ENCODE results near the gene SPECC1.

DNA sequence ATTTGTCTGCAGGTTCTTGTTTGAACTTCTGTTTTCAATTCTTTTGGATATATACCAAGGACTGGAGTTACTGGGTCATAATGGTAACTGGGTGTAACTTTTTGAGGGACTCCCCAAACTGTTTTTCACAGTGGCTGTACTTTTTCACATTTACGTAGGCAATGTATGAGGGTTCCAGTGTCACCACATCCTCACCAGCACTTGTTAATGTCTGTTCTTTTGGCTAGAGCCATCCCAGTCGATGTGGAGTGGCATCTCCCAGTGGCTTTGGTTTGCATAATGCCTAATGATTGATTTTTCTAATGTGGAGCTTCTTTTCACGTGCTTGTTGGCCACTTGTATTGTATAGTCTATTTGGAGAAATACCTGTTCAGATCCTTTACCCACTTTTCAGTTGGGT, 59.3 kb downstream of the SPECC1 start:
- TF ChIP-seq CTCF (IDR thresholded peaks at IDR 0.05) (no peak), NRF1 (IDR thresholded peaks at IDR 0.05; ENCODE audit: low read depth, low read length) (no peak), MEF2A (IDR thresholded peaks at IDR 0.05; ENCODE audit: borderline replicate concordance, low read depth) (no peak), POLR2AphosphoS5 (IDR thresholded peaks at IDR 0.05; ENCODE audit: low read depth, low read length) (no peak), RAD21 (IDR thresholded peaks at IDR 0.05; ENCODE audit: low read length) (no peak), GABPA (IDR thresholded peaks at IDR 0.05; ENCODE audit: low read depth) (no peak), FOXJ3 (CRISPR knock-in tag; IDR thresholded peaks at IDR 0.05) (no peak), MXI1 (IDR thresholded peaks at IDR 0.05; ENCODE audit: low read depth, low read length) (no peak), JUND (IDR thresholded peaks at IDR 0.05) (no peak), YY1 (IDR thresholded peaks at IDR 0.05; ENCODE audit: low read depth) (no peak), REST (IDR thresholded peaks at IDR 0.05; ENCODE audit: low read depth, low read length) (no peak)
- TF ChIP-seq, protein P1, sequence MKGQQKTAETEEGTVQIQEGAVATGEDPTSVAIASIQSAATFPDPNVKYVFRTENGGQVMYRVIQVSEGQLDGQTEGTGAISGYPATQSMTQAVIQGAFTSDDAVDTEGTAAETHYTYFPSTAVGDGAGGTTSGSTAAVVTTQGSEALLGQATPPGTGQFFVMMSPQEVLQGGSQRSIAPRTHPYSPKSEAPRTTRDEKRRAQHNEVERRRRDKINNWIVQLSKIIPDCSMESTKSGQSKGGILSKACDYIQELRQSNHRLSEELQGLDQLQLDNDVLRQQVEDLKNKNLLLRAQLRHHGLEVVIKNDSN (IDR thresholded peaks at IDR 0.05; ENCODE audit: borderline replicate concordance, low read depth), result no peak
- TF ChIP-seq, protein P2, sequence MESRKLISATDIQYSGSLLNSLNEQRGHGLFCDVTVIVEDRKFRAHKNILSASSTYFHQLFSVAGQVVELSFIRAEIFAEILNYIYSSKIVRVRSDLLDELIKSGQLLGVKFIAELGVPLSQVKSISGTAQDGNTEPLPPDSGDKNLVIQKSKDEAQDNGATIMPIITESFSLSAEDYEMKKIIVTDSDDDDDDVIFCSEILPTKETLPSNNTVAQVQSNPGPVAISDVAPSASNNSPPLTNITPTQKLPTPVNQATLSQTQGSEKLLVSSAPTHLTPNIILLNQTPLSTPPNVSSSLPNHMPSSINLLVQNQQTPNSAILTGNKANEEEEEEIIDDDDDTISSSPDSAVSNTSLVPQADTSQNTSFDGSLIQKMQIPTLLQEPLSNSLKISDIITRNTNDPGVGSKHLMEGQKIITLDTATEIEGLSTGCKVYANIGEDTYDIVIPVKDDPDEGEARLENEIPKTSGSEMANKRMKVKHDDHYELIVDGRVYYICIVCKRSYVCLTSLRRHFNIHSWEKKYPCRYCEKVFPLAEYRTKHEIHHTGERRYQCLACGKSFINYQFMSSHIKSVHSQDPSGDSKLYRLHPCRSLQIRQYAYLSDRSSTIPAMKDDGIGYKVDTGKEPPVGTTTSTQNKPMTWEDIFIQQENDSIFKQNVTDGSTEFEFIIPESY (IDR thresholded peaks at IDR 0.05; ENCODE audit: borderline replicate concordance, low read depth), result no peak
